Neutrophil (primary cell): ENCODE measurements around the gene GJB2.
"Not testable (repeated sequence)": the region's sequence is repeated elsewhere in the genome, so short reads cannot be mapped to it uniquely, and the experiment has no call there.

ENCODE experiments used
- H3K27ac ChIP-seq: fragments of 200-600 bp; sonication (generic); 2 replicates; pipeline ENCODE4 v1.5.1; 2016; ENCODE audit warnings: mild to moderate bottlenecking, moderate library complexity
- H3K27me3 ChIP-seq: fragments of 200-600 bp; sonication (generic); 2 replicates; pipeline ENCODE4 v1.6.0; 2016; ENCODE audit warnings: mild to moderate bottlenecking
- H3K36me3 ChIP-seq: fragments of 200-600 bp; sonication (generic); 2 replicates; pipeline ENCODE4 v1.5.1; 2017
- H3K4me1 ChIP-seq, 2 experiments: fragments of 200-600 bp in 1 of 2; sonication (generic) in 1 of 2; 1 replicate in 1 of 2; 2 replicates in 1 of 2; pipeline versions ENCODE4 v1.5.1 to v1.6.1; 2013 to 2016; ENCODE audit warnings: low read depth in 1 of 2, low read length in 1 of 2, mild to moderate bottlenecking in 1 of 2, moderate library complexity in 1 of 2; ENCODE audit not compliant: control insufficient read depth in 1 of 2, insufficient read depth in 1 of 2
- H3K4me3 ChIP-seq, 2 experiments: fragments of 200-600 bp in 1 of 2; sonication (generic) in 1 of 2; 1 replicate in 1 of 2; 2 replicates in 1 of 2; pipeline ENCODE4 v1.5.1; 2013 to 2016; ENCODE audit warnings: low read depth in 1 of 2, low read length in 1 of 2, mild to moderate bottlenecking in 1 of 2, moderate library complexity in 1 of 2
- H3K9me3 ChIP-seq: fragments of 200-600 bp; sonication (generic); 2 replicates; pipeline ENCODE4 v1.5.1; 2016
- CTCF ChIP-seq: fragments of 200-600 bp; sonication (generic); IDR thresholded peaks from 2 replicates; pipeline ENCODE4 v1.5.1; 2016; ENCODE audit warnings: antibody characterized with exemption

Gene GJB2

DNA sequence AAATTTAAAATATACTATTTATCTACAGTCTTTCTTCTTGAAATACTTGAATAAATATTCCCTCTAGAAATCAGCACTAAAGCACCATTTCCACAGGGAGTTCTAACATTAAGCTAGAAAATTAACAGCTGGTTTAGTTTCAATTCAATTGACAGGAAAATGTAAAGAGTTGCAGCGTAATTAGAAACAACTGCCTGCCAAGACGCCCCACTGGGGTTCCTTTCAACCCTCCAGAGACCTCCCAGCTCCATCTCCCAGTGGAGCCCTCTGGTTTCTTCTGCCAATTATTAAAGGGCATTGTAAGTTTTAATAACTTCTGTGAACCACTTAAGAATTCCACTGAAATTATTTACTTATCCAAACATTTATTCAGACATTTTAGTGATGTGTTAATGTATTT, 36.0 kb downstream of the GJB2 start:
- no peaks in the 10 kb centered on the region for H3K9me3 ChIP-seq

GRCh38 chr13:20153290-20153689, 39.4 kb downstream of the GJB2 start:
- not testable (repeated sequence) for H3K27ac ChIP-seq, H3K36me3 ChIP-seq, H3K4me3 ChIP-seq, H3K9me3 ChIP-seq, H3K4me1 ChIP-seq
- H3K27me3 ChIP-seq, result peaks cover 82% of the 10 kb centered on the region

More for the DNA sequence above, 36.0 kb downstream of the GJB2 start:
- no peak for TF ChIP-seq CTCF
- H3K4me3 ChIP-seq, result no peak overlapping the region
- H3K27ac ChIP-seq, result no peak overlapping the region
- H3K4me1 ChIP-seq, result peaks cover 2 to 15% of the 10 kb centered on the region in 2 experiments
- no peaks in the 10 kb centered on the region for H3K36me3 ChIP-seq
- peaks cover 95% of the 10 kb centered on the region for H3K27me3 ChIP-seq

DNA sequence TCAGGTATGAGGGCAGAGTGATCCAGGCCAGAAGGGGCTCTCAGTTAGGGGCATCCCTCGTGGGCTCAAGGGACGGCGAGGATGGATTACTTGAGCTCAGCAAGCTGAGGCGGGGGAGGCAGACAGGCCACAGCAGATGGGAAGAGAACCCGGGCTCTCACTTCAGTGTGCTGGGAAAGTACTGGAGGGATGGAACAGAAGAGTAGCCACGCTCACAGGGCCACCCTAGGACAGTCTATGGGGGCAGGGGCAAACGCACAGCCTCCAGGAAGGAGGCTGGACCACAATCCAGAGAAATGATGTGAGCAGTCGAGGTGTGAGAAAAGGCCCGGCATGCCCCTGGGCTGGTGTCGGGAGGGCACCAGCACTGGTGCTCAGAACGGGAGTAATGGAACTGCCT, 41.1 kb downstream of the GJB2 start:
- no peak for TF ChIP-seq CTCF
- Histone ChIP-seq H3K4me1 (no peaks in the 10 kb centered on the region), H3K27me3 (peaks cover 82% of the 10 kb centered on the region), H3K9me3 (no peaks in the 10 kb centered on the region), H3K4me3 (no peak overlapping the region), H3K27ac (no peak overlapping the region), H3K36me3 (no peaks in the 10 kb centered on the region)

DNA sequence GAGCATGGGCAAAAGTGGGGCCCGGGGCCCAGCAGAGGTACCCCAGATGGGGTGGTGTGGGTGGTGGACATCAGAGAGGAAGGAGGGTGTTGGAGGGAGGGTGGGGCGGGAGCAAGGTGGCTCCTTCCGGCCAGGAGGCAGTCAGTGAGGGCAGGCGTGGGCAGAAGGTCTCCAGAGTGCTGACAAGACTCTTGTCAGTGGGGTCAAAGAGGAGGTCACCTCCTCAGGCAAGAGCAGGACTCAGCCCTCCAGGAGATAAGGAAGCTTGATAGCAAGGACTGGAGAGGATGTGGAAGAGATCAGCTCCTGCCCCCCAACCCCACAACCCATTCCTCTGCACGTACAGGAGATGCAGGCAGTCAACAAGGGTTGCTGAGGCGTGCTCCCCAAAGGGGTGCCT, 41.7 kb downstream of the GJB2 start:
- H3K4me1 ChIP-seq, result no peaks in the 10 kb centered on the region
- TF ChIP-seq CTCF, result no peak
- H3K27me3 ChIP-seq, result peaks cover 82% of the 10 kb centered on the region
- H3K9me3 ChIP-seq, result no peaks in the 10 kb centered on the region
- no peak overlapping the region for H3K4me3 ChIP-seq
- no peak overlapping the region for H3K27ac ChIP-seq
- H3K36me3 ChIP-seq, result no peaks in the 10 kb centered on the region

DNA sequence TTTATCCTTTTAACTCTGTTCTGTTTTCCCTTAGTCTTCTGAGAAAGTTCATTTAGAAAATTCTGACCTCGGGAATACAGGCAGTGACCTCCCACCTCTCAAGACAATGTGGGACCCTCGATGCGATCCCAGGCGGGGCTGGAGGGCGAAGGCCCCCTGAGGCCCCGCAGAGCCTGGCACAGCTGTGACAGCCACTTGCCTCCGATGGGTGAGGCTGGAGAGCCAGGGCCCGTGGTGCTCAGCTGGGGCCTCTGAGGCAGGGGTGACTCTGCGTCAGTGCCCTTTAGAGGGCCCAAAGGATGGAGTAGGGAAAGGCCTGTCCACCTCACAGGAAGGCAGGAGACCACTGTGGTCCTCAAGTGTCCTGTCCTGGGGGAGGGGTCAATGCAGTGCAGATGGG, 42.2 kb downstream of the GJB2 start:
- Histone ChIP-seq H3K27me3 (peaks cover 82% of the 10 kb centered on the region), H3K27ac (no peak overlapping the region), H3K4me1 (no peaks in the 10 kb centered on the region), H3K4me3 (no peak overlapping the region), H3K9me3 (no peaks in the 10 kb centered on the region), H3K36me3 (no peaks in the 10 kb centered on the region)
- no peak for TF ChIP-seq CTCF

DNA sequence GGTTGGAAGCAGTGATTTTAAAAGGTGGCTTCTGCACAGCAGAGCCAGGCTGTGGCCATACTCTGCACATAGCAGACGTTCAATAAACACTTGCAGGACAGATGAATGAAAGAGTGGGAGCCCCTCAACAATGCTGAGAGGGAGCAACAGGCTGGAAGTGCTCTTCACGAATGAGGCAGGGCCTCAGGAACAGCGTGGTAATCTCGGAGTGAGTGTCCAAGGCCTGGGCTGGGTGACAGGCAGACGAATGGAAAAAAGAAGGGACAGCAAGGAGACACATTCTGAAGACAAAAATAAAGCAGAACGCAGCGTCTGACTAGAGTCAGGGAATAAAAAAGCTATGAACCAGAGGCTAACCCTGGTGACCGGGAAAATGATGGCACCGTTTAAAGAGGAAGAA, 43.0 kb downstream of the GJB2 start:
- Histone ChIP-seq H3K27ac (no peak overlapping the region), H3K4me1 (no peaks in the 10 kb centered on the region), H3K9me3 (no peaks in the 10 kb centered on the region), H3K36me3 (no peaks in the 10 kb centered on the region), H3K4me3 (no peak overlapping the region), H3K27me3 (peaks cover 80% of the 10 kb centered on the region)
- no peak for TF ChIP-seq CTCF
